ENCODE measurements around the gene IFI30. TPM values are rescaled to one million over a fixed set of nuclear protein-coding genes. Genes with fewer than 3 reads are reported as not detected.

Gene IFI30
- 10 to 100 TPM; 10.1 to 25.8 TPM for total RNA-seq
- 0.35 to 0.60 reads per million in 2 donors for total RNA-seq

GRCh38 chr19:18173572-18174288, at the start of gene IFI30:
IFI30 (plus strand) TSS chr19:18173813; CDS start chr19:18173842, 29 bp downstream.
- peak in 2 of 3 donors; percentile 44 to 52 for DNase-seq
- Mint-ChIP-seq H3K27me3 (no peaks in the 10 kb centered on the region), H3K36me3 (ENCODE audit: low read depth) (no peaks in the 10 kb centered on the region), H3K4me3 (peak within 1 kb of the TSS; percentile 92), H3K4me1 (peaks cover 18% of the 10 kb centered on the region), H3K27ac (peak within 1 kb of the TSS; percentile 43)
- peak; percentile 78 for ATAC-seq
- H3K9me3 ChIP-seq (ENCODE audit: control insufficient read depth, low read length, poor library complexity, severe bottlenecking) = no peaks in the 10 kb centered on the region

GRCh38 chr19:18123819-18124218, 49.8 kb upstream of the IFI30 start:
- H3K9me3 ChIP-seq (ENCODE audit: control insufficient read depth, low read length, poor library complexity, severe bottlenecking) = no peaks in the 10 kb centered on the region
- DNase-seq (no peak), ATAC-seq (no peak)
- Mint-ChIP-seq H3K27ac (peak overlapping the region; percentile 24), H3K36me3 (ENCODE audit: low read depth) (peaks cover 5% of the 10 kb centered on the region), H3K27me3 (no peaks in the 10 kb centered on the region), H3K4me3 (no peak overlapping the region), H3K4me1 (peaks cover 19% of the 10 kb centered on the region)

DNA sequence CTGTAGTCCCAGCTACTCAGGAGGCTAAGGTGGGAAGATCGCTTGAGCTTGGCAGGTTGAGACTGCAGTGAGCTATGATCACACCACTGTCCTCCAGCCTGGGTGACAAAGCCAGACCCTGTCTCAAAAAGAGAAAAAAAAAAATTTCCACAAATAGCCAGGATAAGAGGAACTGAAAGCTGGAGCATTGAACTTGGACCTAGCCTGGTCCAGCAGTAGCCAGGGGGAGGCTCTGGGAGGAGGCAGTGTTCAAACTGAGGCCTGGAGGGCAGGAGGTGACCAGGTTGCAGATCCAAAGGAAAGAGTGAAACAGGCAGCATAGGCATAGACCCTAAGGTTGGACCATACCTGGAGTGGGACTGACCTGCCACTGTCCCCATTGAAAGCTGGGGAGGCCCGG, 47.5 kb upstream of the IFI30 start:
- ATAC-seq (no peak), DNase-seq (no peak)
- Mint-ChIP-seq H3K27me3 (no peaks in the 10 kb centered on the region), H3K27ac (peak overlapping the region; percentile 53), H3K36me3 (ENCODE audit: low read depth) (peaks cover 4% of the 10 kb centered on the region), H3K4me3 (no peak overlapping the region), H3K4me1 (peaks cover 5% of the 10 kb centered on the region)
- no peaks in the 10 kb centered on the region for H3K9me3 ChIP-seq (ENCODE audit: control insufficient read depth, low read length, poor library complexity, severe bottlenecking)

- no peak overlapping the region for H3K27ac Mint-ChIP-seq
- DNase-seq (no peak), ATAC-seq (no peak)
- no peaks in the 10 kb centered on the region for H3K9me3 ChIP-seq (ENCODE audit: control insufficient read depth, low read length, poor library complexity, severe bottlenecking)
- H3K27me3 Mint-ChIP-seq = no peaks in the 10 kb centered on the region
- H3K4me3 Mint-ChIP-seq = no peak overlapping the region
- H3K36me3 Mint-ChIP-seq (ENCODE audit: low read depth) = peaks cover 4% of the 10 kb centered on the region
- H3K4me1 Mint-ChIP-seq = peaks cover 5% of the 10 kb centered on the region
Measured at GRCh38 chr19:18128044-18128443, 45.6 kb upstream of the IFI30 start.

DNA sequence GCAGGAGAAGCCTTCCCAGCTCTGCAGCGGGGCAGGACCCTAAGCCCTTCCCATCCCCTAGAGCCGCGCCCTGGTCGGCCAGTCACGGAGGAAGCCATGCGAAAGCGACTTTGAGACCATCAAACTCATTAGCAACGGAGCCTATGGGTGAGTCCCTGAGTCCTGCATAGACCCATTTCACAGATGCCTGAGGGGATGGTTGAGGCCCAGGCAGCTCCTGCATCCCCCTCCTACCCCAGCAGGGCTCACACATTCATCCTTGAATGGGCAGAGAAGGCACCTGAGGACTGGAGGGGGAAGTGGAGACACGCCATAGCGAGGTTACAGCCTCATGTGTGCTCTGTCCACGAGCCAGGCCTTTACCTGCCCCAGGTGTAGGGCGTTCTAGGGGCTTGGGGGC, 44.8 kb upstream of the IFI30 start:
- Mint-ChIP-seq H3K4me1 (no peaks in the 10 kb centered on the region), H3K36me3 (ENCODE audit: low read depth) (peaks cover 2% of the 10 kb centered on the region), H3K4me3 (no peak overlapping the region), H3K27me3 (no peaks in the 10 kb centered on the region), H3K27ac (no peak overlapping the region)
- DNase-seq = no peak
- no peaks in the 10 kb centered on the region for H3K9me3 ChIP-seq (ENCODE audit: control insufficient read depth, low read length, poor library complexity, severe bottlenecking)
- no peak for ATAC-seq

GRCh38 chr19:18130523-18131242, 42.9 kb upstream of the IFI30 start:
- Mint-ChIP-seq H3K4me3 (no peak overlapping the region), H3K36me3 (ENCODE audit: low read depth) (peaks cover 2% of the 10 kb centered on the region), H3K4me1 (peaks cover 3% of the 10 kb centered on the region), H3K27me3 (no peaks in the 10 kb centered on the region), H3K27ac (peak overlapping the region; percentile 27)
- no peak for ATAC-seq
- DNase-seq = no peak
- no peaks in the 10 kb centered on the region for H3K9me3 ChIP-seq (ENCODE audit: control insufficient read depth, low read length, poor library complexity, severe bottlenecking)

- Mint-ChIP-seq H3K4me3 (no peak overlapping the region), H3K4me1 (peaks cover 3% of the 10 kb centered on the region), H3K27me3 (no peaks in the 10 kb centered on the region), H3K36me3 (ENCODE audit: low read depth) (peaks cover 2% of the 10 kb centered on the region), H3K27ac (no peak overlapping the region)
- ATAC-seq (no peak), DNase-seq (no peak)
- H3K9me3 ChIP-seq (ENCODE audit: control insufficient read depth, low read length, poor library complexity, severe bottlenecking) = no peaks in the 10 kb centered on the region
Measured at GRCh38 chr19:18131841-18132596, 41.6 kb upstream of the IFI30 start.

- no peak for ATAC-seq
- H3K27ac Mint-ChIP-seq = no peak overlapping the region
Measured at GRCh38 chr19:18135712-18136584, 37.7 kb upstream of the IFI30 start.

DNA sequence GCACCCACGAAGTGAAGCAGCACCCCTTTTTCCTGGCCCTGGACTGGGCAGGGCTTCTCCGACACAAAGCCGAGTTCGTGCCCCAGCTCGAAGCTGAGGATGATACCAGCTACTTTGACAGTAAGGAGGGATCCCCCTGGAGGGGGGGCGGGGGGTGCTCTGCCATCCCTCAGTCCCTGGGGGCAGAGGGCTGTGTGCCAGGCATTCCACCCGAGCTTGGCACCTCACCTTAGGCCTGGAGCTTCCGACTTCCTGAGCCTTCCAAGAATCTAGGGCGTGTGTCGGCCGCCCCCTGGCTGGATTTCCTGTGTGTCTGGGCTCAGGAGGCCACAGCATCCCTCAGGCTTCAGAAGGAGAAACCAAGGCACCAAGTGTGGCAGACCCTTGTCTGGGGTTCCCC, 36.4 kb upstream of the IFI30 start:
- Mint-ChIP-seq H3K27ac (no peak overlapping the region), H3K4me1 (peaks cover 3% of the 10 kb centered on the region), H3K36me3 (ENCODE audit: low read depth) (peaks cover 6% of the 10 kb centered on the region), H3K4me3 (no peak overlapping the region), H3K27me3 (no peaks in the 10 kb centered on the region)
- no peaks in the 10 kb centered on the region for H3K9me3 ChIP-seq (ENCODE audit: control insufficient read depth, low read length, poor library complexity, severe bottlenecking)
- no peak for DNase-seq
- no peak for ATAC-seq

More at GRCh38 chr19:18135712-18136584, 37.7 kb upstream of the IFI30 start:
- Mint-ChIP-seq H3K27me3 (no peaks in the 10 kb centered on the region), H3K36me3 (ENCODE audit: low read depth) (peaks cover 6% of the 10 kb centered on the region), H3K4me1 (peaks cover 3% of the 10 kb centered on the region), H3K4me3 (no peak overlapping the region)
- H3K9me3 ChIP-seq (ENCODE audit: control insufficient read depth, low read length, poor library complexity, severe bottlenecking) = no peaks in the 10 kb centered on the region
- no peak for DNase-seq

GRCh38 chr19:18137657-18138339, 35.8 kb upstream of the IFI30 start:
- H3K36me3 Mint-ChIP-seq (ENCODE audit: low read depth) = peaks cover 6% of the 10 kb centered on the region
- H3K4me3 Mint-ChIP-seq = no peak overlapping the region
- DNase-seq = no peak

DNA sequence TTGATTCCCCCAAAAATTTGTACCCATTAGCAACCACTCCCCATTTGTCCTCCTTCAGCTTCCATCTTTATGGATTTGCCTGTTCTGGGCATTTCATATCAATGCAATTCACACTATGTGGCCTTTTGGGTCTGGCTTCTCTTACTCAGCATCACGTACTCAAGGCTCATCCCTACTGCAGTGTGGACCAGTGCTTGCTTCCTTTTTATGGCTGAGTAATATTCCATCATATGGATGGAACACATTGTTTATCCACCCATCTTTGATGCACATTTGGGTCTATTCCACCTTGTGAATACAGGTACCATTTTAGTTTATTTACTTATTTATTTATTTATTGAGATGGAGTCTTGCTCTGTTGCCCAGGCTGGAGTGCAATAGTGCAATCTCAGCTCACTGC, 33.1 kb upstream of the IFI30 start:
- DNase-seq (no peak), ATAC-seq (no peak)
- Mint-ChIP-seq H3K4me3 (no peak overlapping the region), H3K27me3 (no peaks in the 10 kb centered on the region), H3K4me1 (no peaks in the 10 kb centered on the region), H3K36me3 (ENCODE audit: low read depth) (peaks cover 6% of the 10 kb centered on the region), H3K27ac (no peak overlapping the region)
- H3K9me3 ChIP-seq (ENCODE audit: control insufficient read depth, low read length, poor library complexity, severe bottlenecking) = no peaks in the 10 kb centered on the region

More at GRCh38 chr19:18137657-18138339, 35.8 kb upstream of the IFI30 start:
- no peak overlapping the region for H3K27ac Mint-ChIP-seq
- H3K9me3 ChIP-seq (ENCODE audit: control insufficient read depth, low read length, poor library complexity, severe bottlenecking) = no peaks in the 10 kb centered on the region
- H3K27me3 Mint-ChIP-seq = no peaks in the 10 kb centered on the region
- ATAC-seq = no peak
- H3K4me1 Mint-ChIP-seq = peaks cover 3% of the 10 kb centered on the region

DNA sequence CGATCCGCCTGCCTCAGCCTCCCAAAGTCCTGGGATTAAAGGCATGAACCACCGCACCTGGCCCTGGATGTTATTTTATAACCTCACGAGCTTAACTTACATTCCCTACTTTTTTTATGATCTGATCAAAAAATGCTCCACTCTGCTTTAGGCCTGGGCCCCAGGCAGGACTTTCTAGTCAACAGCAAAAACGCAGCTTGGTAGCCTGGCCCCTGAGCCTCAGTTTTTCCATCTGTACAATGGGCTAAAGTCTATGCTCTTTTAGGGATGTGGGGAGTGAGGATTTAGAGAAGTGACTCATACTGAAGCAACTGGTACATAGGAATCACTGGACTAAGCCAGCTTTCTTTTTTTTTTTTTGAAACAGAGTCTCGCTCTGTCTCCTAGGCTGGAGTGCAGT, 32.6 kb upstream of the IFI30 start:
- H3K4me1 Mint-ChIP-seq = no peaks in the 10 kb centered on the region
- no peak overlapping the region for H3K27ac Mint-ChIP-seq
- no peak for DNase-seq
- no peak for ATAC-seq
- H3K27me3 Mint-ChIP-seq = no peaks in the 10 kb centered on the region
- no peaks in the 10 kb centered on the region for H3K9me3 ChIP-seq (ENCODE audit: control insufficient read depth, low read length, poor library complexity, severe bottlenecking)
- no peak overlapping the region for H3K4me3 Mint-ChIP-seq
- H3K36me3 Mint-ChIP-seq (ENCODE audit: low read depth) = peaks cover 6% of the 10 kb centered on the region
